Measurements from ENCODE around the gene BEGAIN. TPM values are rescaled to one million over a fixed set of nuclear protein-coding genes. Genes with fewer than 3 reads are reported as not detected.

Gene BEGAIN
- total RNA-seq, 4 donors from 2014 or later, result 3.5 to 7.1 (median 6.6) TPM

DNA sequence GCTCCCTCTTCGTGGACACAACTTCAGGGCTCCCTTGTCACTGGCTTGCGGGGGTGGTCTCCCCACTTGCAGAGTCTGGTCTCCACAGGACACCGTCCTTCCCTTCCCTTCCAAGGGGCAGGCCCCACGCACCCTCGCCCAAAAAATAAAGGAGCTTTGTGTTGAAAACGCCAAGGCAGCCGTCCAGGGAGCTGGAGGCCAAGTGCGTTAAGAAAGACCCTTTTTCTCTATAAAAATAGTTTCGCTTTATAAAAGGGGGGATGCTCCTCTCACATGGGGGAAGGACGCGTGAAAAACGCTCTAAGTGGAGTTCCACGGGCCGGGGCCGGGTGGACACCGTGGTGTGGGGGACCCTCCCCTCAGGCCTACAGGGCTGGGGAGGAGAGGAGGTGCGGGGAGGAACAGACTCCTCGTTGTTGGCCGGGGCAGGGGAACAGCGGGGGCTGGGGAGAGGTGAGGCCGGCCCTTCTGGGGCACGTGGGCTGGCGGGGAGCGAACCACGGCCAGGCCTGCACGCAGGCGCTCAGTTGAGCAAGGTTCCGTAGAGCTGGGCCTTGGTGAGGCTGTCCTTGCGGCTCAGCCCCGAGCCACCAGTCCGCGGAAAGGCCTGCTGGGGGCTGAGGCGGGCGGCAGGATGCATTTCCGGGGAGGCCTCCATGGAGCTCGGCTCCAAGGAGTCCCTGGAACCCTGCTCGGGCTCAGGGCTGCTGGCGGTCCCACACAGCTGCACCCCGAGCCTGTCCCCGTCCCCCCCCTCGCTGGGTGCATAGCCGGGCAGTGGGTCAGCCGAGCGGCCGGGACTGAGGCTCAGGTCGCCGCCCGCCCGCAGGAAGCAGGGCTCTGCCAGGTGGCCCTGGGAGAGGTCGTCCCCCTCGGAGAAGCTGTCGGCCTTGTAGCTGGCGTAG, 49.5 kb downstream of the BEGAIN start:
- Histone ChIP-seq H3K4me3 (peak overlapping the region; percentile 18 to 41 (median 29)), H3K27ac (replicated peaks in 1 of 4) (peak overlapping the region in 3 of 4 donors; percentile 13 to 40 (median 28)), H3K4me1 (peaks cover 8 to 27% (median 22%) of the 10 kb centered on the region in 4 donors), H3K27me3 (no peaks in the 10 kb centered on the region), H3K36me3 (peaks cover 0 to 7% (median 1%) of the 10 kb centered on the region in 4 donors), H3K9me3 (no peaks in the 10 kb centered on the region)
- intact Hi-C loops (cut with DNase I), result no loop called here
- no peak for DNase-seq (ENCODE audit: extremely low spot score)
- 88% methylated on average over 34 of the region's 53 CpGs for WGBS
- no peak for TF ChIP-seq EP300 (IDR thresholded peaks at IDR 0.05)
- peak in 1 of 2 donors; percentile 29 for TF ChIP-seq POLR2AphosphoS5 (IDR thresholded peaks at IDR 0.05)

GRCh38 chr14:100536721-100537445, 50.3 kb downstream of the BEGAIN start:
- WGBS, result 90% methylated on average over 28 of the region's 29 CpGs

GRCh38 chr14:100536121-100536510, 51.1 kb downstream of the BEGAIN start:
- intact Hi-C loops (cut with DNase I), result no loop called here
- no peak for DNase-seq (ENCODE audit: extremely low spot score)
- WGBS, result 80% methylated on average over 8 of the region's 8 CpGs

More at GRCh38 chr14:100536721-100537445, 50.3 kb downstream of the BEGAIN start:
- Histone ChIP-seq H3K36me3 (peaks cover 0 to 7% (median 1%) of the 10 kb centered on the region in 4 donors), H3K27me3 (no peaks in the 10 kb centered on the region), H3K9me3 (no peaks in the 10 kb centered on the region), H3K4me1 (peaks cover 8 to 33% (median 26%) of the 10 kb centered on the region in 4 donors), H3K27ac (replicated peaks in 1 of 4) (peak overlapping the region; percentile 3 to 40 (median 20)), H3K4me3 (peak overlapping the region; percentile 18 to 41 (median 29))
- TF ChIP-seq EP300 (IDR thresholded peaks at IDR 0.05), result no peak
- TF ChIP-seq CTCF (IDR thresholded peaks at IDR 0.05), result no peak
- TF ChIP-seq POLR2A (IDR thresholded peaks at IDR 0.05; ENCODE audit: low read depth), result no peak
- TF ChIP-seq POLR2AphosphoS5 (IDR thresholded peaks at IDR 0.05), result no peak
- DNase-seq (ENCODE audit: extremely low spot score), result no peak
- intact Hi-C loops (cut with DNase I), result no loop called here

DNA sequence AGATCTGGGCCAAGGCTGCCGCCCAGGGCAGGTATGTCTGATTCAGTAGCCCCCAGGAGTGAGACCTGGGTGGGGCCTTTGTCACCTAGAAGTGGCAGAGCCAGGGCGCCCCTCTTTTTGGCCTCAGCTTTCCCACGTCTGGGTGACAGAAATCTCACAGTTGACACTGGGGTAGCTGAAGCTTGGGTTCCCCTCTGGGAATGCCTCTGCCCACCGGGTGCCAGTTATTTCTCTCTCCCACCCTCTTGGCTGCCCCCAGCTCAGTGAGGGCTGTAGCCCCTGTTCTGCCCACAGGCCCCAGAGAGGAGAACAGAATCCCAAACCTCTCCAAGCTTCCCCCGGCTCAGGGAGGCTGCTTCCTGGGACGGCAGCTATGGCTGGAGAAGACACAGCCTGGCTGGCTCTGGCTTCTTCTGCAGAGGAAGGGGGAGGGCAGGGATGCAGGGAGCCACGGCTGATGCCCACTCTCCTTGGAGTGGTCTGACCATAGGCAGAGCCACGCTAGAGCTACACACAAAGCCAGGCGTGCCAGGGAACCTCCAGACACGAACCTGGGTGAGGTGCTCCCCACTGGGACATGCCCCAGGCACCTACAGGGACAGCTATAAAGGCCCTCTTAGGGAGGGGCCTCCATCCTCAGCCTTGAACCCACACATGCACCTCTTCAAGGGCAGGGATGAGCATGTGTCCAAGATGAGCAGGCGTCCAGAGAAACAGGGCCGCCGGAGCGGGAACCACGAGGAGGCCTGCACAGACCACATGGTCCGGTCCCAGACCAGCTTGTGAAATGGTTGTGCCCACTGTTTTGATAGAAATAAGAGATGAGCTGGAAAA, 51.7 kb downstream of the BEGAIN start:
- 88% methylated on average over 10 of the region's 16 CpGs for WGBS
- TF ChIP-seq CTCF (IDR thresholded peaks at IDR 0.05) (no peak), POLR2A (IDR thresholded peaks at IDR 0.05; ENCODE audit: low read depth) (no peak), POLR2AphosphoS5 (IDR thresholded peaks at IDR 0.05) (no peak), EP300 (IDR thresholded peaks at IDR 0.05) (no peak)
- Histone ChIP-seq H3K36me3 (peaks cover 0 to 11% (median 2%) of the 10 kb centered on the region in 4 donors), H3K4me3 (no peak overlapping the region), H3K4me1 (peaks cover 8 to 33% (median 26%) of the 10 kb centered on the region in 4 donors), H3K27me3 (no peaks in the 10 kb centered on the region), H3K27ac (replicated peaks in 1 of 4) (peak overlapping the region in 3 of 4 donors; percentile 65 to 71 (median 69)), H3K9me3 (no peaks in the 10 kb centered on the region)
- intact Hi-C loops (cut with DNase I), result no loop called here
- DNase-seq (ENCODE audit: extremely low spot score), result no peak

More at GRCh38 chr14:100536121-100536510, 51.1 kb downstream of the BEGAIN start:
- H3K27me3 ChIP-seq, result no peaks in the 10 kb centered on the region
- H3K36me3 ChIP-seq, result peaks cover 0 to 7% (median 1%) of the 10 kb centered on the region in 4 donors
- TF ChIP-seq CTCF (IDR thresholded peaks at IDR 0.05) (no peak), EP300 (IDR thresholded peaks at IDR 0.05) (no peak), POLR2AphosphoS5 (IDR thresholded peaks at IDR 0.05) (no peak), POLR2A (IDR thresholded peaks at IDR 0.05; ENCODE audit: low read depth) (no peak)
- H3K4me1 ChIP-seq, result peaks cover 8 to 33% (median 26%) of the 10 kb centered on the region in 4 donors
- no peak overlapping the region for H3K4me3 ChIP-seq
- H3K9me3 ChIP-seq, result no peaks in the 10 kb centered on the region
- H3K27ac ChIP-seq (replicated peaks in 1 of 4), result peak overlapping the region in 1 of 4 donors; percentile 3

Data from esophagus muscularis mucosa (tissue), 4 donors.